Hematopoietic multipotent progenitor cell treated with erythropoietin and hydrocortisone succinate and interleukin-3 and kit ligand, for 8 days (in vitro differentiated cells): ENCODE data around the gene TOE1.
A peak's percentile ranks its signal among the peaks of the same experiment; 100 is the strongest.
"Not testable (repeated sequence)": the region's sequence is repeated elsewhere in the genome, so short reads cannot be mapped to it uniquely, and the experiment has no call there.

ENCODE experiments used
- DNase-seq: peaks from one replicate; pipeline ENCODE4 v3.0.0-alpha.2; 2015

TOE1 gene

GRCh38 chr1:45360981-45361380 is 21.0 kb downstream of the TOE1 start:
- not testable (repeated sequence) for DNase-seq

DNA sequence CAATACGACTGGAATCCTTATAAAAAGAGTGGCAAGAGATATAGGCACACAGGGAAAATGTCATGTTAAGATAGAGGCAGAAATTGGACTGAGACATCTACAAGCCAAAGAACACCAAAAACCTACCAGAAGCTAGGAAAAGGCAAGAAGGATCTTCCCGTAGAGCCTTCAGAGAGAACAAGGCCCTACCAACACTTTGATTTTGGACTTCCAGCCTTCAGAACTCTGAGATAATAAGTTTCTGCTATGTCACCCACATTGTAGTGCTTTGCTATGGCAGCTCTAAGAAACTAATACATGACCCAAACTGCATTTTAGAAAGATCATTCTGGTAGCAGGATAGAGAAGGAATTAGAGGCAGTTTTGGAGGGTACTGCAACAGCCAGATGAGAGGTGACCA is 24.3 kb downstream of the TOE1 start:
- no peak for DNase-seq

- no peak for DNase-seq
Observed at GRCh38 chr1:45365051-45365450, 25.1 kb downstream of the TOE1 start.

DNA sequence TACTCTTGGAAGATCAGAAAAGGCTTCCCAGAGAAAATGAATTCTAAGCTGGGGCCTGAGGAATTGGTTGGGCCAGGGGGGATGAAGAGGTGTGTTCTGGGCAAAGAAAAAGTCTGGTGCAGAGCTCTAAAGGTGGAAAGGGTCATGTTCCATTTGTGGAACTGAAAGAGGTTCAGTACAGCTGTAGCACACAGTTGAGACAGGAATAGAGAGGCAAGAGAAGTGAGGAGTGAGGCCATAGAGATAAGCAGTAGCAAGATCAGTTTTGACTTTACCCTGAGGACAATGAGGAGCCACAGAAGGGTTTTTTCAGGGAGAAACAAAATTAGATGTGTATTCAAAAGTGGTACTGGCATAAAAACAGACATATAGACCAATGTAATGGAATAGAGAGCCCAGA is 30.6 kb downstream of the TOE1 start:
- no peak for DNase-seq

DNA sequence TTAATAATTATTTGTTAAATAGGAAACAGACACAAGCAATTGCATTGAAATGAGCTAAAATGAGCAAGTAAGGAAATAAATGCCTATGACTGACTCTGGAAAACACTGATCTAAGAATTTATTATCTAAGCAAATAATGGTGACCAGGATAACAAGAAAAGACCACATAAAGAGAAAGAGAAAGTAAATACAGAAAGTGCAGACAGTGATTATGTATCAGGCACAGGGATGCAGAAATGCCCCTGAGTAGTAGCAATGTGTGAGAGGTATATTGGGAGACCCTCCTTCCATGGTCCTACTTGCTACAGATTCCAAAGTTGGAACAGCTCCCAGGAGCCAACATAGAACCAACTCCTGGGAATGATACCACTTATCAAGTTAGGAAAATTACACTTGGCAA is 33.6 kb downstream of the TOE1 start:
- no peak for DNase-seq

GRCh38 chr1:45375104-45376090 is 35.4 kb downstream of the TOE1 start:
- peak; percentile 22 for DNase-seq

DNA sequence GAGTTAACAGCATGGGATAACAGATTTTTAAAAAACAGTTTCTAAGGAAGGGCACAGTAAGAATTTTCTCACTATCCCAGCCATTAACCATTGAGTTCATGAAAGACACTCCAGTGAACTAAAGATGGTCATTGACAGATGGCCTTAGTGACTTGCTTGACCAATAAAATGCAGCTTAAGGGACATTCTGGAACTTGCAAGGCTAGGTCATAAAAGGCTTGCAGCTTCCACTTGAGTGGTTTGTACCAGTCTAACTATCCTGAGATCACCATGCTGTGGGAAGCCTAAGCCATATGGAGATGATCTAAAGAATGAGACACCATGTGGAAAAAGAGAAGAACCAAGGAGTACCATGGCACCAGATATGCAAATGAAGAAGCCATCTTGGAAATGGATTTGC is 38.2 kb downstream of the TOE1 start:
- no peak for DNase-seq

- DNase-seq = no peak
Observed at GRCh38 chr1:45379524-45379923, 39.6 kb downstream of the TOE1 start.

- no peak for DNase-seq
Observed at GRCh38 chr1:45380125-45380524, 40.2 kb downstream of the TOE1 start.

DNA sequence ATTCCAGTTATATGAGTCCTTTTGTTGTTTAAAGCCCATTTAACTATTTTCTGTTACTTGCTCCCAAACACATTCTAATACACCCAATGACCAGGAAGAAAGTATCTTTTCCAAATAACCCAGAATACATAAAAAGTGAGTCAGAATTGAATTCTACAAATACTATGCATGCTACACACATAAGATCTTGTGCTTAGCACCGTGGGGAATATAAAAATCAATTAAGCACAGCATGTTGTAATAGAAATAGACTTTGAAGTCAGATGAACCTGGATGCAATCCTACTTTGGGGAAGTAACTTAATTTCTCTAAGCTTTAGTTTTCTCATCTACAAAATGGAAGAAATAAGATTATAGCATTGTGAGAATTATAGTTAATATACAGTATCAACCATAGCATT is 40.8 kb downstream of the TOE1 start:
- DNase-seq = no peak

DNA sequence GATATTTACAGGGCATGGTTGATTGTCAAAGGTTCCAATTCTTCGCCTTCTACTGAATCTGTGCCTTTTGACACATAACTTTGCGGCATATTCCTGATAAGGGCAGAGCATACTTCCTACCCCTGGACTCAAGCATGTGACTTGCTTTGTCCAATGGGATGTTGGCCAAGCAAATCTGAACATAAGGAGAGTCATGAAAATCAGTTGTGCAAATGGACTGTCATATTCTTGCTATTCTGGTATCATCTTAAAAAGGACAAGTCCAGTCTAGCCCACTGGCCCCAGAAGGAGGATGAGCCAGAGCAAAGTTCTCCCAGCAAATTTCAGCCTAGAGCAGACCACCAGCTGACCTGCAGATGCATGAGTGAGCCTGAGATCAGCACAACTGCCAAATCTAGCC is 41.3 kb downstream of the TOE1 start:
- DNase-seq = no peak

GRCh38 chr1:45383191-45383590 is 43.2 kb downstream of the TOE1 start:
- DNase-seq = no peak

- DNase-seq = not testable (repeated sequence)
Observed at GRCh38 chr1:45384213-45384612, 44.2 kb downstream of the TOE1 start.

DNA sequence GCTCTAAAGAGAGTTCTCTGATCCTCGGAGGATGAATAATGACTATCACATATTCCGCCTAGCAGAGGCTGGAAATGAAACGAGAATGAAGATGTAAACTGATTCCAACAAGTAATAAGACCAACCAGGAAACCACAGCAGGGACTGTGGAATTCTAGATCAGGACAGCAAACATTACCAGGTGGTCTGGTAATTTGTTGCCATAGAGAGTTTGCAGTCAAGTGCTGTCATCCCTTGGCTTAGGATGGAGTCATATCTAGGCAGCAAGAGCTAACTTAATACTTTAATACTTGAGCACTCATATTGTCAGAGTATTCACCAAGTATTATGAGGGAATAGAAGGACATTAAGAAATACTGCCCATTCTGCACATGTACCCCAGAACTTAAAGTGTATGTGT is 45.3 kb downstream of the TOE1 start:
- DNase-seq = no peak

GRCh38 chr1:45386219-45386618 is 46.2 kb downstream of the TOE1 start:
- DNase-seq = no peak
